ENCODE results near the gene MTARC2.

The MTARC2 gene

GRCh38 chr1:220812308-220812707, 64.2 kb downstream of the MTARC2 start:
- DNase-seq (ENCODE audit: insufficient read length, low spot score), result no peak
- FAIRE-seq, result no peak
- TF ChIP-seq SPI1 (IDR thresholded peaks at IDR 0.05; ENCODE audit: low read depth, low read length), result no peak
- no peak for TF ChIP-seq PAX5 (IDR thresholded peaks at IDR 0.05; ENCODE audit: insufficient read depth, low read length, severe bottlenecking)
- no peak for TF ChIP-seq POLR2AphosphoS5 (IDR thresholded peaks at IDR 0.05; ENCODE audit: low read depth, low read length)
- no peak for TF ChIP-seq POU2F2 (IDR thresholded peaks at IDR 0.05; ENCODE audit: low read depth, low read length)
- TF ChIP-seq POLR2A (IDR thresholded peaks at IDR 0.05; ENCODE audit: low read depth, low read length), result no peak
- TF ChIP-seq TAF1 (IDR thresholded peaks at IDR 0.05; ENCODE audit: low read depth, low read length), result no peak

GRCh38 chr1:220813013-220813412, 64.9 kb downstream of the MTARC2 start:
- TF ChIP-seq POU2F2 (IDR thresholded peaks at IDR 0.05; ENCODE audit: low read depth, low read length), result no peak
- no peak for TF ChIP-seq PAX5 (IDR thresholded peaks at IDR 0.05; ENCODE audit: insufficient read depth, low read length, severe bottlenecking)
- no peak for TF ChIP-seq POLR2AphosphoS5 (IDR thresholded peaks at IDR 0.05; ENCODE audit: low read depth, low read length)
- TF ChIP-seq SPI1 (IDR thresholded peaks at IDR 0.05; ENCODE audit: low read depth, low read length), result no peak
- TF ChIP-seq TAF1 (IDR thresholded peaks at IDR 0.05; ENCODE audit: low read depth, low read length), result no peak
- no peak for TF ChIP-seq POLR2A (IDR thresholded peaks at IDR 0.05; ENCODE audit: low read depth, low read length)
- FAIRE-seq (no peak), DNase-seq (ENCODE audit: insufficient read length, low spot score) (no peak)

- DNase-seq (ENCODE audit: insufficient read length, low spot score), result no peak
- FAIRE-seq, result no peak
- no peak for TF ChIP-seq PAX5 (IDR thresholded peaks at IDR 0.05; ENCODE audit: insufficient read depth, low read length, severe bottlenecking)
- no peak for TF ChIP-seq POLR2A (IDR thresholded peaks at IDR 0.05; ENCODE audit: low read depth, low read length)
- TF ChIP-seq POU2F2 (IDR thresholded peaks at IDR 0.05; ENCODE audit: low read depth, low read length), result no peak
- TF ChIP-seq SPI1 (IDR thresholded peaks at IDR 0.05; ENCODE audit: low read depth, low read length), result no peak
- TF ChIP-seq POLR2AphosphoS5 (IDR thresholded peaks at IDR 0.05; ENCODE audit: low read depth, low read length), result no peak
- TF ChIP-seq TAF1 (IDR thresholded peaks at IDR 0.05; ENCODE audit: low read depth, low read length), result no peak
Observed at GRCh38 chr1:220815409-220815808, 67.3 kb downstream of the MTARC2 start.

- DNase-seq (ENCODE audit: insufficient read length, low spot score) (no peak), FAIRE-seq (no peak)
Observed at GRCh38 chr1:220817907-220818306, 69.8 kb downstream of the MTARC2 start.

GRCh38 chr1:220818421-220819173, 70.5 kb downstream of the MTARC2 start:
- DNase-seq (ENCODE audit: insufficient read length, low spot score) (no peak), FAIRE-seq (no peak)
- TF ChIP-seq SPI1 (IDR thresholded peaks at IDR 0.05; ENCODE audit: low read depth, low read length) (no peak), POLR2AphosphoS5 (IDR thresholded peaks at IDR 0.05; ENCODE audit: low read depth, low read length) (no peak), POU2F2 (IDR thresholded peaks at IDR 0.05; ENCODE audit: low read depth, low read length) (no peak), TAF1 (IDR thresholded peaks at IDR 0.05; ENCODE audit: low read depth, low read length) (no peak), PAX5 (IDR thresholded peaks at IDR 0.05; ENCODE audit: insufficient read depth, low read length, severe bottlenecking) (no peak), POLR2A (IDR thresholded peaks at IDR 0.05; ENCODE audit: low read depth, low read length) (no peak)

More at GRCh38 chr1:220817907-220818306, 69.8 kb downstream of the MTARC2 start:
- no peak for TF ChIP-seq TAF1 (IDR thresholded peaks at IDR 0.05; ENCODE audit: low read depth, low read length)

GRCh38 chr1:220819467-220820026, 71.4 kb downstream of the MTARC2 start:
- no peak for TF ChIP-seq POU2F2 (IDR thresholded peaks at IDR 0.05; ENCODE audit: low read depth, low read length)
- TF ChIP-seq PAX5 (IDR thresholded peaks at IDR 0.05; ENCODE audit: insufficient read depth, low read length, severe bottlenecking), result no peak
- no peak for TF ChIP-seq POLR2AphosphoS5 (IDR thresholded peaks at IDR 0.05; ENCODE audit: low read depth, low read length)
- FAIRE-seq (no peak), DNase-seq (ENCODE audit: insufficient read length, low spot score) (no peak)

- TF ChIP-seq POU2F2 (IDR thresholded peaks at IDR 0.05; ENCODE audit: low read depth, low read length) (no peak), SPI1 (IDR thresholded peaks at IDR 0.05; ENCODE audit: low read depth, low read length) (no peak), POLR2AphosphoS5 (IDR thresholded peaks at IDR 0.05; ENCODE audit: low read depth, low read length) (no peak), PAX5 (IDR thresholded peaks at IDR 0.05; ENCODE audit: insufficient read depth, low read length, severe bottlenecking) (no peak), POLR2A (IDR thresholded peaks at IDR 0.05; ENCODE audit: low read depth, low read length) (no peak), TAF1 (IDR thresholded peaks at IDR 0.05; ENCODE audit: low read depth, low read length) (no peak)
- DNase-seq (ENCODE audit: insufficient read length, low spot score), result no peak
- no peak for FAIRE-seq
Observed at GRCh38 chr1:220824031-220824989, 76.2 kb downstream of the MTARC2 start.

GRCh38 chr1:220825819-220826551, 77.9 kb downstream of the MTARC2 start:
- FAIRE-seq, result no peak
- no peak for DNase-seq (ENCODE audit: insufficient read length, low spot score)
- no peak for TF ChIP-seq SPI1 (IDR thresholded peaks at IDR 0.05; ENCODE audit: low read depth, low read length)
- TF ChIP-seq POU2F2 (IDR thresholded peaks at IDR 0.05; ENCODE audit: low read depth, low read length), result no peak
- no peak for TF ChIP-seq PAX5 (IDR thresholded peaks at IDR 0.05; ENCODE audit: insufficient read depth, low read length, severe bottlenecking)
- TF ChIP-seq POLR2A (IDR thresholded peaks at IDR 0.05; ENCODE audit: low read depth, low read length), result no peak
- no peak for TF ChIP-seq TAF1 (IDR thresholded peaks at IDR 0.05; ENCODE audit: low read depth, low read length)
- no peak for TF ChIP-seq POLR2AphosphoS5 (IDR thresholded peaks at IDR 0.05; ENCODE audit: low read depth, low read length)

- TF ChIP-seq PAX5 (IDR thresholded peaks at IDR 0.05; ENCODE audit: insufficient read depth, low read length, severe bottlenecking), result no peak
- no peak for TF ChIP-seq SPI1 (IDR thresholded peaks at IDR 0.05; ENCODE audit: low read depth, low read length)
- DNase-seq (ENCODE audit: insufficient read length, low spot score), result no peak
- no peak for FAIRE-seq
Observed at GRCh38 chr1:220826729-220827128, 78.6 kb downstream of the MTARC2 start.
